HG03103 (cell line): ENCODE data around the gene PHF21A.

Experiments
- ATAC-seq: cut with Tn5 transposase; IDR thresholded peaks from one replicate; pipeline ENCODE4 v1.9.1; 2021; ENCODE audit warnings: low read depth; ENCODE audit not compliant: unreplicated experiment

Gene PHF21A

GRCh38 chr11:45942381-45942780 lies 178.9 kb downstream of the PHF21A start:
- no peak for ATAC-seq

GRCh38 chr11:45941285-45941684 lies 180.0 kb downstream of the PHF21A start:
- no peak for ATAC-seq

- no peak for ATAC-seq
These were observed 181.4 kb downstream of the PHF21A start for GRCh38 chr11:45939836-45940235.

DNA sequence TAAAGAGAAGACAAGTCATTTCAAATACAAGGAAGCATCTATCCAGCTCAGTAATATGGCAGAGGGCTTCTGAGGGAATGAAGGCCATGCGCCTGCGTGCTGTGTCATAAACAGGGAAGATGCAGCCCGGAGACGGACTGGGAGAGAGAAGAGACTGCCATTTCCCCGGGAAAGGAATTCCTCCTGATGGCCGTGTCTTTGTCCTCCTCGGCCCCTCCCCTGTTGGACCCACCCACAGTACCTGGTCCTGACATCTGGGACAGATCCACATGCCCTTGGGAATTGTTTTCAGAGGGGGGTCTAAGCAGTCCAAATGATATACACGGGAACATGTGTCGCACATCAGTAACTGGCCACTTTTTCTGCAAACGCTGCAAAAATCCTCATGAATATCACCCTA lies 183.3 kb downstream of the PHF21A start:
- ATAC-seq = no peak

DNA sequence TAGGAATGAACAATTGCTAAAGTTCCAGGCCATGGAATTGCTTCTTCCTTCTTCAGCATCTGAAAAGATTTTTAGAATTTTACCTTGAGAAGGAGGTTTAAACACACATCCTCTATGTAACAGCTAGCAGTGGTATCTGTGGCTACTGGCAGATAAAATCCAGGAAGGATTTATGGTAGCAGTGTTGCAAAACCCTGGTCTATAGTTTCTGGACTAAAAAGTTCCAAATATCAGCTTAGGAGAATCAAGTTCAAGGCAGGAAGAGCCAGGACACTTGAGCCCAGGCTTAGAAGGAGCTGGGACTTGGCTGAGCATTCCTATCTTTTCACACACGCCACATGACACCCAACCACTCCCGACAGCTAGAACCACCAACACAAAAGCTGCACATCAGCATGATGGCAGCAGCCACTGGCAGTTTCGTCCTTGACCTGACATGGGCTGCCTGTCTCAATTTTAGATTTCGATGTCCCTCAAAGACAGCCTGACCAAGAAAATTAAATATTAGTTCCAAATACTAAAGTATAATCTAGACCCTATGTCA lies 184.7 kb downstream of the PHF21A start:
- ATAC-seq = no peak

- ATAC-seq = no peak
These were observed 185.7 kb downstream of the PHF21A start for GRCh38 chr11:45935349-45936064.

DNA sequence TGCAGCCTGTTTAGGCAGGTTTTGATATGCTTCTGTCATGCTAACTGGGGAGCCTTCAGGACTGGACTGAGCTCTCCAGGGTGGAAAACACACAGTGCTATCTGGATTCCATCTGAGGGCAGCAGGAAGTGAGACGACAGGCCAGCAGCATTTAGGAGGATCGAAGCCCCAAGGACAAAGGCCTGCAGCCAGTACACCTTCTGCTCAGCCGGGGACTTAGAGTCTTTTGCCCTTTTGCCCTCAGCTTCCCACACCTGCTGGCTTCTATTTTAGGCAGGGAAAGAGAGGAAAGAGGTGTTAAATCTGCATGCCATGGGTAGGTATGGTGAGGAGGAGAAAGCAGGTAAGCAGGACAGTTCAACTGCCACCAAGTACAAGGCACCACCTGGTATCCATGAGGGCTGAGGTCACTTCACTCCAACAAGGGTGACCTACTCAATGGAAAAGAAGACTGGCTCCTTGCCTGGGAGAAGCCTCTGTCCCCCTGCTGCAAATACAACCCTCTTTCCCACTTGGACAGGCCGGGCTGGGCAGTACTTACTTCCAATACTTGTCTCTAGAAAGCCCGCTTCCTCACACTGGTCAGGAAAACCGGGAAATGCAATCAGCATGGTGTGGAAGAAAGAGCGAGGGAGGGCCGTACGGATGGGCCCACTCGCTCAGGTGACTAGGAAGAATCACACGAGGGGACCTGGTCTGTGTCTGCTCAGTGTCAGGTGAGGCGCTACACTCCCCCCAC lies 186.5 kb downstream of the PHF21A start:
- no peak for ATAC-seq

GRCh38 chr11:45933846-45934579 lies 187.2 kb downstream of the PHF21A start:
- no peak for ATAC-seq

DNA sequence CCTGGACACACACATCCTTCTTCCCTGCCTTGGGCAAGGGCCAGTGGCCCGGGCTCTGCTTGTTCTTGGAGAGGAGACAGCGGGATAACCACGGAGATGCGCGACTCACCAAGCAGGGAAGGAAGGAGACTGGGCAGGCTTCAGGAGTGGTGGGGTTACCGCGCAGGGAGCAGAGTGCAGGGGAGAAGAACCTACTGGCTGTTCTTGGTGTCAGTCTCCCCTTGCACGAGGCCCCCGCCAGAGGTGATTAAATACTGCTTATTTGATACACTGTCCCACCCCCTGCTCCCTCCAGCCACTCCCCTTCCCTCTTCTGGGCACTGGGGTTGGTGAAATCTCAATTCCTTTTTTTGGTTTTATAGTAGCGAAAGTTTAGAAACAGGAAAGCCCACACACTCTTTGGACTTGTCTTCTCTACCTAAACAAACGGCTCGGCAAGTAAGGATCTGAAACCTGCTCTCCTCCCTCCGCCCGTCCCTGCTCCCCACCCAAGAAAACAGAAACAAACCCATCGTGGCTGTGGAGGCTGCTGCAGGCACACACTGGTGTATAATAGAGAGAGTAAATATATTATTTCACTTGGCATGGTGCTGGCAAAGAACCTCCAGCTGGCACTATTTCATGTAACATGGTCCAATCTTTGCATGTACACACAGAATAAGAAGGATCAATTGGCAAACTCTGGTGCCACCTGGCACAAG lies 188.0 kb downstream of the PHF21A start:
- ATAC-seq = no peak

- ATAC-seq = no peak
These were observed 189.0 kb downstream of the PHF21A start for GRCh38 chr11:45932217-45932616.

- ATAC-seq = no peak
These were observed 189.5 kb downstream of the PHF21A start for GRCh38 chr11:45931739-45932138.

DNA sequence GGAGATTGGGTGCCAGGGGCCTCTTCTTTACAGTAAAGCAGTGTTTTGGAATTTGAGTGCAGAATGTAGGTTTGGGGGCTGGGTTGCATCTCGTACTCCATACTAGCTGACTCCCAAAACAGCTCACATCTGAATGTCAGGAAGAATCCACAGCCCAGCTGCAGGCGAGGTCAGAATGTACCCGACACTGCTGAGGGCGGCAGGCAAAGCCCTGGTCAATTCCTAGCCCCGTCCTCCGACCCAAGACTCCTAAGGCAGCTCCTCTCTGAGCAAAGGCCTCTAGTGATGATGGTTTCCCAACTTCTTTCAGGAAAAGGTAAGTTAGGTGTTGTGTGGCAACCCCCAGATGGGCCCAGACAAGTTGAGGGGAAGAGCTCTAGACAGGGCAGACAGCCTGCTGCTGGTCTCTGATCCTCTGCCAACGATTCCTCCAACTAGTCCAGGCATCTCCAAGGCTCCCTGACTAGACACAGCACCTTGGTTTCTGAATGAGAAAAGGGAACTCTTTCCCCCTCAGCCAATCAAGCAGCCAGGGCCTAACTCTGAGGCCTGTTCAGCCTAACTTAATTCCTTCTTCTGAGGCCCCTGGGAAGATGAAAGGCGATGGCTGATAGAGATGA lies 190.2 kb downstream of the PHF21A start:
- no peak for ATAC-seq

- ATAC-seq = peak; percentile 93
These were observed 191.0 kb downstream of the PHF21A start for GRCh38 chr11:45930031-45930794.

DNA sequence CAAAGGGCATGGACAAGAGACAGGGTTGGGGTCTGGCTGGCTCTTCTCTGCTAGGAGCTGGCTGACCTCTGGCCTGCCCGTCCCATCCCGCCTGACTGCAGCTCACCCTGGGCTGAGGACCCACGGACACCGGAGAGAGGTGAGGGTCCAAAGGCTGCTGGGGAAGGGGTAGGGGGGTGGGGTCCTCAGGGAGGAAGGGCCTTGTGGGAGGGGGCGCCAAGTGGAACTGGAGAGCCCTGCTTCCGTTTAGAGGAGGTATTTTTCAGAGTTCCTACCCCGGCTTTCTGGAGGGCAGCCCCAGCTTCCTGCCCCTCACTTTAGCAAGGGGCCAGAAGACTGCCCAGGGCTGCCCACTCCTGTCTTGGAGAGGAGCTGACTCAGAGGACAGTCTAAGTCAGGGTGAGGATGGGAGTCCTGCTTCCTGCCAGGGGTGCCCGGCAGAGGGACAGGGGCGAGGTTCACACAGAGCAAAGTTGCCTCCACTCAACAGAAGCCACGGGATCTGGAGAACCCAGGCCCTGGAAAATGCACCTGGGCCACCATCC lies 191.7 kb downstream of the PHF21A start:
- no peak for ATAC-seq

- ATAC-seq = no peak
These were observed 192.6 kb downstream of the PHF21A start for GRCh38 chr11:45928535-45929215.

- no peak for ATAC-seq
These were observed 193.4 kb downstream of the PHF21A start for GRCh38 chr11:45927684-45928413.

- ATAC-seq = no peak
These were observed 193.9 kb downstream of the PHF21A start for GRCh38 chr11:45927332-45927683.
